GM12864 (cell line): ENCODE measurements around the gene HRC.

Source experiments
- DNase-seq: peaks from one replicate; pipeline ENCODE4 v3.0.0-alpha.2; 2011; ENCODE audit warnings: low read depth
- H3K4me3 ChIP-seq: 2 replicates; pipeline ENCODE4 v1.5.1; 2011; ENCODE audit warnings: mild to moderate bottlenecking, low read depth, low read length, control low read depth
- CTCF ChIP-seq: IDR thresholded peaks from 2 replicates; pipeline ENCODE4 v1.5.1; 2011; ENCODE audit warnings: low read depth, mild to moderate bottlenecking, moderate library complexity, low read length, control low read depth, inconsistent platforms; ENCODE audit errors: missing control alignments

HRC gene

GRCh38 chr19:49104229-49104864 lies 50.8 kb downstream of the HRC start:
- no peak for DNase-seq
- no peak for TF ChIP-seq CTCF
- no peak overlapping the region for H3K4me3 ChIP-seq

GRCh38 chr19:49103331-49104085 lies 51.7 kb downstream of the HRC start:
- DNase-seq: no peak
- TF ChIP-seq CTCF: no peak

GRCh38 chr19:49102303-49102702 lies 52.9 kb downstream of the HRC start:
- TF ChIP-seq CTCF: no peak
- no peak for DNase-seq
- H3K4me3 ChIP-seq: no peak overlapping the region

More at GRCh38 chr19:49103331-49104085, 51.7 kb downstream of the HRC start:
- no peak overlapping the region for H3K4me3 ChIP-seq
